CD14-positive monocyte (primary cell): ENCODE data around the gene JCAD. TPM values are rescaled to one million over a fixed set of nuclear protein-coding genes. Genes with fewer than 3 reads are reported as not detected.

Experiments used
- DNase-seq, 3 donors: peaks; one replicate each; pipeline ENCODE4 v3.0.0-alpha.2; 2011 to 2022
- H2AFZ ChIP-seq: 2 replicates; pipeline ENCODE4 v1.6.0; 2012; ENCODE audit warnings: mild to moderate bottlenecking, low read depth, low read length, inconsistent platforms; ENCODE audit not compliant: insufficient read depth, poor library complexity, severe bottlenecking
- H3K27ac ChIP-seq, 2 donors: 1 replicate in 1 of 2; 2 replicates in 1 of 2; pipeline ENCODE4 v1.5.1; 2012 to 2013; ENCODE audit warnings: low read length in 2 of 2, control low read depth in 1 of 2, inconsistent platforms in 1 of 2, low read depth in 1 of 2, mild to moderate bottlenecking in 1 of 2
- H3K27me3 ChIP-seq, 2 donors: one replicate each; pipeline versions ENCODE4 v1.6.0 to v1.6.1; 2011 to 2013; ENCODE audit warnings: low read length in 2 of 2; ENCODE audit not compliant: control insufficient read depth in 2 of 2, insufficient read depth in 2 of 2
- H3K36me3 ChIP-seq, 2 donors: replicated peaks in 1 of 2; 1 replicate in 1 of 2; 2 replicates in 1 of 2; pipeline versions ENCODE4 v1.5.1 to v1.6.1; 2012 to 2013; ENCODE audit warnings: low read length in 2 of 2, control low read depth in 1 of 2, inconsistent platforms in 1 of 2, mild to moderate bottlenecking in 1 of 2; ENCODE audit not compliant: insufficient read depth in 2 of 2, control insufficient read depth in 1 of 2
- H3K4me1 ChIP-seq, 2 donors: 1 replicate in 1 of 2; 2 replicates in 1 of 2; pipeline versions ENCODE4 v1.5.1 to v1.6.1; 2012 to 2013; ENCODE audit warnings: low read length in 2 of 2, control low read depth in 1 of 2, inconsistent platforms in 1 of 2, mild to moderate bottlenecking in 1 of 2, moderate library complexity in 1 of 2; ENCODE audit not compliant: insufficient read depth in 2 of 2, control insufficient read depth in 1 of 2
- H3K4me2 ChIP-seq: replicated peaks from 2 replicates; pipeline ENCODE3; 2012; ENCODE audit warnings: low read length, moderate library complexity, mild to moderate bottlenecking; ENCODE audit not compliant: poor library complexity, severe bottlenecking; ENCODE audit errors: extremely low read depth
- H3K4me3 ChIP-seq, 3 experiments: fragments of 200-600 bp in 1 of 3; sonication (generic) in 1 of 3; replicated peaks in 1 of 3; 1 replicate in 2 of 3; 2 replicates in 1 of 3; pipeline ENCODE4 v1.5.1; 2011 to 2013; ENCODE audit warnings: low read length in 3 of 3, mild to moderate bottlenecking in 3 of 3, control low read depth in 2 of 3, low read depth in 2 of 3, inconsistent platforms in 1 of 3, moderate library complexity in 1 of 3
- H3K79me2 ChIP-seq: 2 replicates; pipeline ENCODE4 v1.6.0; 2012; ENCODE audit warnings: mild to moderate bottlenecking, control low read depth, inconsistent platforms, low read length, moderate library complexity; ENCODE audit not compliant: insufficient read depth
- H3K9ac ChIP-seq: 2 replicates; pipeline ENCODE4 v1.6.0; 2017; ENCODE audit warnings: low read length, mild to moderate bottlenecking; ENCODE audit not compliant: insufficient read depth, poor library complexity, severe bottlenecking
- H3K9me3 ChIP-seq, 2 donors: replicated peaks in 1 of 2; 1 replicate in 1 of 2; 2 replicates in 1 of 2; pipeline versions ENCODE4 v1.5.1 to v1.6.1; 2012 to 2013; ENCODE audit warnings: low read length in 2 of 2, control low read depth in 1 of 2; ENCODE audit not compliant: control insufficient read depth in 1 of 2, insufficient read depth in 1 of 2
- H4K20me1 ChIP-seq: 2 replicates; pipeline ENCODE4 v1.6.0; 2012; ENCODE audit warnings: mild to moderate bottlenecking, low read length, control low read depth, moderate library complexity; ENCODE audit not compliant: insufficient read depth
- H3K27ac Mint-ChIP-seq, 7 donors: one replicate each; pipeline ENCODE4 v1.8.0; 2020; ENCODE audit warnings: mild to moderate bottlenecking in 7 of 7, mixed read lengths in 7 of 7, moderate library complexity in 6 of 7, inconsistent platforms in 2 of 7
- H3K27me3 Mint-ChIP-seq, 3 donors: one replicate each; pipeline ENCODE4 v1.8.0; 2021 to 2022; ENCODE audit warnings: low read depth in 3 of 3, mild to moderate bottlenecking in 3 of 3, mixed read lengths in 3 of 3, moderate library complexity in 3 of 3, inconsistent platforms in 1 of 3
- H3K36me3 Mint-ChIP-seq, 2 donors: one replicate each; pipeline ENCODE4 v1.8.0; 2020; ENCODE audit warnings: mixed read lengths in 2 of 2, inconsistent platforms in 1 of 2, mild to moderate bottlenecking in 1 of 2
- H3K4me1 Mint-ChIP-seq: one replicate; pipeline ENCODE4 v1.8.0; 2020; ENCODE audit warnings: mild to moderate bottlenecking, mixed read lengths
- H3K4me3 Mint-ChIP-seq, 2 donors: one replicate each; pipeline ENCODE4 v1.8.0; 2020; ENCODE audit warnings: mild to moderate bottlenecking in 2 of 2, mixed read lengths in 2 of 2, moderate library complexity in 1 of 2
- H3K9me3 Mint-ChIP-seq, 7 donors: one replicate each; pipeline ENCODE4 v1.8.0; 2020 to 2022; ENCODE audit warnings: mixed read lengths in 7 of 7, mild to moderate bottlenecking in 6 of 7, moderate library complexity in 6 of 7, inconsistent platforms in 2 of 7
- WGBS: methylation state at CpG from one replicate; pipeline ENCODE4 v1.1.5; 2013; ENCODE audit warnings: missing lambda C conversion rate; ENCODE audit not compliant: insufficient coverage; 5-methylcytosine and 5-hydroxymethylcytosine counted together
- intact Hi-C, 2 donors: fragments of 100-400 bp; cut with micrococcal nuclease; formaldehyde crosslinking; loops; one replicate each; pipeline versions ENCODE4 v1.15.0 to v1.15.1; 2023
- polyA plus RNA-seq, 3 donors: library from polyadenylated mRNA; depleted of rRNA in 1 of 3; unstranded in 2 of 3; stranded (reverse) in 1 of 3; fragments of 300-500 nt in 2 of 3; fragments of >200 nt in 1 of 3; fragmentation: Illumina TruSeq in 2 of 3; gene quantifications; 1 replicate in 2 of 3; 2 replicates in 1 of 3; pipeline ENCODE4 v1.2.3, GENCODE V29; 2012 to 2021
- TF ChIP-seq, protein P1 (sequence below): fragments of 200-600 bp; IDR thresholded peaks from one replicate; pipeline ENCODE4 v1.8.0; 2022; ENCODE audit warnings: antibody characterized with exemption, mild to moderate bottlenecking

Gene JCAD
- polyA plus RNA-seq, 3 donors: not detected

DNA sequence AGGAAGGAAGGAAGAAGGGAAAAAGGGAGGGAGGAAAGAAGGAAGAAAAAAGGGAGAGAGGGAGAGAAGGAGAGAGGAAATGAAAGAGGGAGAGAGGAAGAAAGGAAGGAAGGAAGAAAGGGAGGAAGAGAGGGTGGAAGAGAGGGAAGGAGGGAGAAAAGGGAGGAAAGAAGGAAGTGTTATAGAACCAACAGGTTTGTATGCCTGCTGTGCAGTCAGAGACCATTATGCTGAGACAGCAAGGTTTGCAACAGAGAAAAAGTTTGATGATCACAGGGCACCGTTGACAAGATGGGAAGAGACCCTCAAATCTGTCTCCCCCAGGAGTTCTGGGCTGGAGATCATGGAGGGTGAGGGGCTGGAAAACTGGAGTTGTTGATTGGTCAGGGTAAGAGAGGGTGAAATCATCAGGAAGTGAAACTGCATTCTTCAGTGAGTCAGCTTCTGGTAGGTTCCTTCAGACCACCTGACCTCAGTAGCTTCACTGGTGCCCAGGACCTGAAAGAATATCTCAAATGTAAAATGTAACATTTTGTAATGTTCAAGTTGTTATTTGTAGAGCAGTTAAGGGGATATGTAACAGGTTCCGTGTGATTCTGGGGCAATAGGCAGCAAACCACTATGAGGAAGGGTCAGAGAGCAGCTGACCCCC lies 76.3 kb downstream of the JCAD start:
- Mint-ChIP-seq H3K4me1 (no peaks in the 10 kb centered on the region), H3K9me3 (peaks cover 18 to 27% (median 22%) of the 10 kb centered on the region in 7 donors), H3K4me3 (no peak overlapping the region), H3K27ac (no peak overlapping the region), H3K27me3 (peaks cover 0 to 5% (median 1%) of the 10 kb centered on the region in 3 donors), H3K36me3 (no peaks in the 10 kb centered on the region)
- Histone ChIP-seq H3K9me3 (peaks cover 13 to 21% of the 10 kb centered on the region in 2 donors), H3K27me3 (no peaks in the 10 kb centered on the region), H2AFZ (no peak overlapping the region), H3K36me3 (no peaks in the 10 kb centered on the region), H3K27ac (no peak overlapping the region), H3K9ac (no peak overlapping the region), H3K4me3 (no peak overlapping the region), H3K4me2 (no peak overlapping the region), H4K20me1 (no peaks in the 10 kb centered on the region), H3K4me1 (no peaks in the 10 kb centered on the region), H3K79me2 (no peaks in the 10 kb centered on the region)
- WGBS: 100% methylated on average over 1 of the region's 2 CpGs
- DNase-seq: no peak
- intact Hi-C loops: no loop called here
- TF ChIP-seq, protein P1, sequence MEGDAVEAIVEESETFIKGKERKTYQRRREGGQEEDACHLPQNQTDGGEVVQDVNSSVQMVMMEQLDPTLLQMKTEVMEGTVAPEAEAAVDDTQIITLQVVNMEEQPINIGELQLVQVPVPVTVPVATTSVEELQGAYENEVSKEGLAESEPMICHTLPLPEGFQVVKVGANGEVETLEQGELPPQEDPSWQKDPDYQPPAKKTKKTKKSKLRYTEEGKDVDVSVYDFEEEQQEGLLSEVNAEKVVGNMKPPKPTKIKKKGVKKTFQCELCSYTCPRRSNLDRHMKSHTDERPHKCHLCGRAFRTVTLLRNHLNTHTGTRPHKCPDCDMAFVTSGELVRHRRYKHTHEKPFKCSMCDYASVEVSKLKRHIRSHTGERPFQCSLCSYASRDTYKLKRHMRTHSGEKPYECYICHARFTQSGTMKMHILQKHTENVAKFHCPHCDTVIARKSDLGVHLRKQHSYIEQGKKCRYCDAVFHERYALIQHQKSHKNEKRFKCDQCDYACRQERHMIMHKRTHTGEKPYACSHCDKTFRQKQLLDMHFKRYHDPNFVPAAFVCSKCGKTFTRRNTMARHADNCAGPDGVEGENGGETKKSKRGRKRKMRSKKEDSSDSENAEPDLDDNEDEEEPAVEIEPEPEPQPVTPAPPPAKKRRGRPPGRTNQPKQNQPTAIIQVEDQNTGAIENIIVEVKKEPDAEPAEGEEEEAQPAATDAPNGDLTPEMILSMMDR: no peak

DNA sequence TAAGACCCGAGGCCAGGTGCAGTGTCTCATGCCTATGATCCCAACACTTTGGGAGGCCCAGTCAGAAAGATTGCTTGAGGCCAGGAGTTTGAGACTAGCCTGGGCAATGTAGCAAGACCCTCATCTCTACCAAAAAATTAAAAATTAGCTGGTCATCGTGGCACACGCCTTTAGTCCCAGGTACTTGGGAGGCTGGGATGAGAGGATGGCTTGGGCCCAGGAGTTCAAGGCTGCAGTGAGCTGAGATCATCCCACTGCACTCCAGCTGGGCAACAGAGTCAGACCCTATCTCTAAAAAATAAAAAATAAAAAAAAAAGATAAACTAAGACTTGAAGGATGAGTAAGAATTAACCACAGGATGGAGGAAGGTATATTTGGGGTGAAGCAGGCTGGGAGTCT lies 77.9 kb downstream of the JCAD start:
- intact Hi-C loops: no loop called here
- peaks cover 18 to 27% (median 22%) of the 10 kb centered on the region in 7 donors for H3K9me3 Mint-ChIP-seq

More for the DNA sequence above, 77.9 kb downstream of the JCAD start:
- Mint-ChIP-seq H3K27ac (no peak overlapping the region), H3K4me3 (no peak overlapping the region), H3K27me3 (peaks cover 0 to 6% (median 0%) of the 10 kb centered on the region in 3 donors), H3K36me3 (no peaks in the 10 kb centered on the region), H3K4me1 (no peaks in the 10 kb centered on the region)
- H3K4me1 ChIP-seq: no peaks in the 10 kb centered on the region
- peaks cover 13 to 21% of the 10 kb centered on the region in 2 donors for H3K9me3 ChIP-seq
- no peak overlapping the region for H3K27ac ChIP-seq
- no peaks in the 10 kb centered on the region for H4K20me1 ChIP-seq
- H3K79me2 ChIP-seq: no peaks in the 10 kb centered on the region
- H2AFZ ChIP-seq: no peak overlapping the region
- no peak overlapping the region for H3K9ac ChIP-seq
- H3K36me3 ChIP-seq: no peaks in the 10 kb centered on the region
- DNase-seq: no peak
- 100% methylated on average over 1 of the region's 3 CpGs for WGBS
- no peak overlapping the region for H3K4me2 ChIP-seq
- H3K27me3 ChIP-seq: no peaks in the 10 kb centered on the region
- TF ChIP-seq, protein P1: no peak
- H3K4me3 ChIP-seq: no peak overlapping the region
